ENCODE measurements around the gene OLIG1. TPM values are rescaled to one million over a fixed set of nuclear protein-coding genes. Genes with fewer than 3 reads are reported as not detected.

The OLIG1 gene
- total and polyA plus RNA-seq, 10 donors: 0.02 to 1.8 (median 0.58) TPM; not detected in 2

- no peaks in the 10 kb centered on the region for H3K36me3 ChIP-seq
- H3K9me3 ChIP-seq: no peaks in the 10 kb centered on the region
- peaks cover 8 to 82% (median 71%) of the 10 kb centered on the region in 6 donors for H3K4me1 ChIP-seq
- no peak for DNase-seq
- peaks cover 27 to 100% (median 100%) of the 10 kb centered on the region in 7 donors for H3K27me3 ChIP-seq (replicated peaks in 1 of 7)
- TF ChIP-seq CTCF (IDR thresholded peaks at IDR 0.05 in 8 of 11, conservative IDR thresholded peaks at IDR 0.05 in 3 of 11) (no peak), POLR2AphosphoS5 (IDR thresholded peaks at IDR 0.05) (no peak), POLR2A (IDR thresholded peaks at IDR 0.05) (no peak)
- intact Hi-C loops (cut with DNase I; ENCODE audit: low total_unique reads): no loop called here
- H3K4me3 ChIP-seq: peak overlapping the region in 1 of 8 donors; percentile 41
- 6 to 10% (median 9%) methylated on average over 21 of the region's 21 CpGs for WGBS, 5 donors
- H3K27ac ChIP-seq: no peak overlapping the region
Measured at GRCh38 chr21:33026443-33026858, 43.5 kb upstream of the OLIG1 start.

GRCh38 chr21:33026878-33027400 is 43.0 kb upstream of the OLIG1 start:
- TF ChIP-seq POLR2A (IDR thresholded peaks at IDR 0.05): no peak
- TF ChIP-seq POLR2AphosphoS5 (IDR thresholded peaks at IDR 0.05): no peak
- TF ChIP-seq CTCF (IDR thresholded peaks at IDR 0.05 in 8 of 11, conservative IDR thresholded peaks at IDR 0.05 in 3 of 11): no peak
- Histone ChIP-seq H3K27me3 (replicated peaks in 1 of 7) (peaks cover 27 to 100% (median 98%) of the 10 kb centered on the region in 7 donors), H3K27ac (no peak overlapping the region), H3K4me1 (peaks cover 8 to 80% (median 71%) of the 10 kb centered on the region in 6 donors), H3K36me3 (no peaks in the 10 kb centered on the region), H3K9me3 (no peaks in the 10 kb centered on the region), H3K4me3 (peak overlapping the region in 1 of 8 donors; percentile 41)
- no peak for DNase-seq
- intact Hi-C loops (cut with DNase I; ENCODE audit: low total_unique reads): no loop called here
- 4 to 7% (median 6%) methylated on average over 18 to 54 of the region's 54 CpGs for WGBS, 5 donors

GRCh38 chr21:33027401-33028286 is 42.3 kb upstream of the OLIG1 start:
- 3 to 7% (median 5%) methylated on average over 39 to 85 of the region's 85 CpGs for WGBS, 5 donors
- no peak for TF ChIP-seq CTCF (IDR thresholded peaks at IDR 0.05 in 8 of 11, conservative IDR thresholded peaks at IDR 0.05 in 3 of 11)
- TF ChIP-seq POLR2A (IDR thresholded peaks at IDR 0.05): no peak
- no peak for TF ChIP-seq POLR2AphosphoS5 (IDR thresholded peaks at IDR 0.05)
- peak overlapping the region in 1 of 8 donors; percentile 41 for H3K4me3 ChIP-seq
- DNase-seq: no peak
- H3K36me3 ChIP-seq: no peaks in the 10 kb centered on the region
- H3K9me3 ChIP-seq: no peaks in the 10 kb centered on the region
- H3K4me1 ChIP-seq: peaks cover 8 to 75% (median 68%) of the 10 kb centered on the region in 6 donors
- peaks cover 27 to 100% (median 97%) of the 10 kb centered on the region in 7 donors for H3K27me3 ChIP-seq (replicated peaks in 1 of 7)
- H3K27ac ChIP-seq: no peak overlapping the region
- intact Hi-C loops (cut with DNase I; ENCODE audit: low total_unique reads): no loop called here

GRCh38 chr21:33028287-33028670 is 41.7 kb upstream of the OLIG1 start:
- peaks cover 8 to 71% (median 62%) of the 10 kb centered on the region in 6 donors for H3K4me1 ChIP-seq
- no peak for TF ChIP-seq POLR2A (IDR thresholded peaks at IDR 0.05)
- no peaks in the 10 kb centered on the region for H3K9me3 ChIP-seq
- H3K27me3 ChIP-seq (replicated peaks in 1 of 7): peaks cover 26 to 100% (median 97%) of the 10 kb centered on the region in 7 donors
- intact Hi-C loops (cut with DNase I; ENCODE audit: low total_unique reads): no loop called here
- no peak overlapping the region for H3K27ac ChIP-seq
- H3K36me3 ChIP-seq: no peaks in the 10 kb centered on the region
- WGBS, 5 donors: 3 to 7% (median 3%) methylated on average over 15 of the region's 15 CpGs
- peak overlapping the region in 1 of 8 donors; percentile 41 for H3K4me3 ChIP-seq
- no peak for DNase-seq

All from spleen (tissue), 11 donors.